Fibroblast of skin of right biceps (primary cell): ENCODE data around the gene SBF2.

ENCODE experiments used
- DNase-seq: peaks from one replicate; pipeline ENCODE4 v3.0.0-alpha.2; 2013

Gene SBF2

DNA sequence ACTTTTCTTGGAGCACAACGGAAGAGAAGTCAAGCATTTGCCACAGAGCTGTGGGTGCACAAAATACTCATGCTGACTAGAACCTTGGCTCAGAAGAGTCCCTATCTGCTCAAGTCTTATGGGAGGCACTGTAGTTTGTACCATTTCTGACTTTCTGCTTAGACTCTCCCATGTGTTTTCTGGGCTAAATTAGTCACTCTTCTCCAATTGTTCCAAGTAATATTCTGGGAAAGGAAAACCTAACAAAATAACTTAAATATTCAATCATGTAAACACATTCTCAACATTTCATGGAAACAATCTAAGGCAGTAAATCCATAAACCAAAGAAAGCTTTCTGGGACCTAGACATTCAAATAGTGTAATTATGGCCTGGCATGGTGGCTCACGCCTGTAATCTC is 409.4 kb downstream of the SBF2 start:
- no peak for DNase-seq

DNA sequence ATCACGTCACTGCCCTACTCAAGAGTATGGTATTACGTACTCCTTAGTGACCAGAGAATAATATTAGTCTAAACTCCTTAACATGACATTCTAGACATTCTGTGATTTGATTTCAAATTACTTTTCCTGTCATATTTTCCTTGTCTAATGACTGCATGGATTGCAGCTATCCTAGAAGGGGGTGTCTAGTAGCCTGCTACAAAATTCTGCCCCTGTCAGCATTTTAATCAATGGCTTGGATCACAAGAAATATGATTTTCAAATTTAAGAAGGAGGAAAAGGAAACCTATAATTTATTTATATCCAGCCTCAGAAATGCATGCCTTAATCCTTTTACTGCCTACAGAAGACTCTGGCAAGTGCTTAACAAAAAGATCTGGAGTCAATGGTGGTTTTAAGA is 413.4 kb downstream of the SBF2 start:
- DNase-seq = no peak

- no peak for DNase-seq
Observed at GRCh38 chr11:9878936-9879335, 415.1 kb downstream of the SBF2 start.

GRCh38 chr11:9876331-9876730 is 417.7 kb downstream of the SBF2 start:
- DNase-seq = no peak

DNA sequence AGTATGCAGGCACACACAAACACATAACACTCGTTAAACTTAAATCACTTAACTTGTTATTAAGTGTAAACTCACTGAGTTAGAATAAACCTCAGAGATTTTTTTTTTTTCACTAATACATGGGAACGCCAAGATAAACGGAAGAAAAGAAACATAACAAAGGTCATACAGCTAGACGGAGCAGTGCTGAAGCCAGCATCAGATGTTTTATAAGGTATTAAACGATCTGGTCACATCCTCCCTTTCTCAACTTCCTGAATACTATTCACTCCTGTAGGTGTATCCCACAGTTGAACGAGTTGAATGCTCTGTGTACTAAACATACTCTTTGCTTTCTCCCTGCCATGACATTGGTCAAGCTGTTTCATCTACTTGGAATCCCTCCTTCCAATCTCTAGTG is 418.2 kb downstream of the SBF2 start:
- no peak for DNase-seq

DNA sequence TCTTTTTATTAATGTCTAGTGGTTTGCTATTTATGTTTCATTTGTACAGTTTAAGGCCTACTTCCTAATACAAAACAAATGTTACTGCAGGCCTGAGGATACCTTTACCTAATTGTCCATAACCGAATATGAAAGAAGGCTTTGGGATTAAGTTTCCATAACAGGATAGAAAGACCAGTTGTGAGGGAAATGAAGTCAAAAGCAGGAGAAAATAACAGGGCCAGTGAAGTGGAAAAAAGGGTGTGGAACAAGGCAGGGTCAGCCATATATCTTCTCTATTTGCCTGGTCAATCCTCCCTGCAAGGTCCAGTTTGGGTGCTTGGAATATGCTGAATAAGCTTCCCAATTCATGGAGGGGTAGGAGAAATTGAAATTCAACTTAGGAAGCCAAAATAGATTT is 418.6 kb downstream of the SBF2 start:
- DNase-seq = no peak

DNA sequence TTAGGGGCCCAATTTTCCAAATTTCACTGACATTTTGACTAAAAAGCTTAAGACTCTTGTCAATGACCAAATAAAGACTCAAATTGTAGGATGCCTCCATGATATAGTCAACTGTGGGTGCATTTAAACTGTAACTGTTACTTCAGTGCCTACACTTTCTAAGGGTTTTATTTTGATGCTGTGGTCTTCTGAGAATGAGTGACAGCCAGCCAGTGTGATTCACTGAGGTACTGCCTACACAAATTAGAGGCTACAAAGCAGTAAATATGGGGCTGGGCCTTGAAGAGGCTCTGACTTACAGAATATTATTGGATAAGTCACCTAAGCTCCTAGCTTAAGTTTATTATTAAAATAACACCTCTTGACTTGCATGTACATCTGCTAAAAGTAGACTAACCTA is 419.6 kb downstream of the SBF2 start:
- DNase-seq = no peak

- DNase-seq = no peak
Observed at GRCh38 chr11:9868641-9869040, 425.4 kb downstream of the SBF2 start.

- no peak for DNase-seq
Observed at GRCh38 chr11:9862981-9863380, 431.0 kb downstream of the SBF2 start.

GRCh38 chr11:9861860-9862725 is 431.9 kb downstream of the SBF2 start:
- DNase-seq = peak; percentile 82

DNA sequence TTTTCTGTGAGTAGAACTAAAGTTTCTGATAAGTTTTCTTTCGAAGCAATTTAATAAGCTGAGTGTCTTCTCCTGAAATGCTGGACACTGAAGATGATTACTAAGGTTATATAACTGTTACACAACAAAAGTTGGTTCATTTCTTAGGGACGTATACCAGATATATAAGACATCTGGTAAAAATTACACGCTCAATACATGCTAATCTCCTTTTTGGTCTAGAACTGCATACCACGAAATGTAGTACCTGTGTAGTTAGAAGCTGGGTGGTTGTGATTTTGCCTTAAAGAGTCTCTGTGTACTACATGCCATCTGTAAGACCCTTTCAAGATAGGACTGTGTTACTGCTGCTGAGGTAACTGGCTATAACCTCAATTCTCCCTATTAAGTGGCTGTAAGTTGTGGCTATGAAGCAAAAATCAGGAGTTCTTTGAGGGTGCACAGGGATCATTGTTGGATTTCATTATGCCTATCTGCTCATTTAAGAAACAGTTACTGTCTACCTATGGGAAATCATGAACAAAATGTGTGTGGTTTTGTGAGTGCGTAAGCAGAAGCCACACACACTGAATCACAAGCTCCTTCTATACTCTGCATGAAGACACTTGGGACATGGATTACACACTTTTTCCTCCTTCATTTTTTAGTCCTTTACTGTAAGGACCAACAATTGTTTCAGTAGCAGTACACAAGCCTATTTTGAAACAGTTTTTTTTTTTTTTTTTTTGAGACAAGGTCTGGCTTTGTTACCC is 434.3 kb downstream of the SBF2 start:
- peak; percentile 87 for DNase-seq

DNA sequence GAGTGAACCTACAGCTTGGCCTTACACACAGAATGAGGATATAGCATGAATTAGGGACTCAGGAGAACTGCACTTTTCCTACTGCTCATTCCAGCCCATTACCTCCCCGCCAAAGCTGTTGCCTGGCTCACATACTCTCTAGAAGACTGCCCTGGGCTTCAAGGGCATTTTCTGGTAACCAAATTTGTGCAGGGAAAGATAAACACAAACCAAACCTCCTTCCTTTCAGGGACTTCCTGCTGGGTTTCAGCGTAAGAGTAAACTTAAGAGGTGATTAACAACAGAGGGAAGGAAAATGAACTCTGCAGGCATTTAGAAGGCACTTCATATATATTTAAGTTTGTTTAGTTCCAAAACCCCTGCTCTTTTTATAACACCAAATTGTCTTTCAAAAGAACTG is 435.2 kb downstream of the SBF2 start:
- peak; percentile 47 for DNase-seq

DNA sequence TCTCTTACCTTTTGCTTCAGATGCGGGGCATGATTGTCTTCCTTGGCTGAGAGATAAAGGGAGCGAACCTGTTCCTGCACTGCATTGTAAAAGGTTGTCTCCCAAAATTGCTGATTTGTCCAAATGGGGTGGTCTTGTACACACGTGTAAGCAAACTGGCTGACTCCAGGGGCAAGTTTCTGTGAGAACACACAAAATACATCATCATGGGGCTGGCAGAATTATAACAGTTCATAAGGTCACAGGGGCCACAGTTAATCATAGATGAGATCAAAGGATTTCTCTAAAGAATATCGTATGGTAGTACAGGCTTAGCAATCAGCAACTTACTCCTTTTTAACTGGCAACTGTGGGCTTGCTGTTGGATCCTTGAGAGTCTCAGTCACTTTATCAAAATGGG is 435.8 kb downstream of the SBF2 start:
- no peak for DNase-seq

GRCh38 chr11:9855579-9856287 is 438.3 kb downstream of the SBF2 start:
- DNase-seq = peak; percentile 82

DNA sequence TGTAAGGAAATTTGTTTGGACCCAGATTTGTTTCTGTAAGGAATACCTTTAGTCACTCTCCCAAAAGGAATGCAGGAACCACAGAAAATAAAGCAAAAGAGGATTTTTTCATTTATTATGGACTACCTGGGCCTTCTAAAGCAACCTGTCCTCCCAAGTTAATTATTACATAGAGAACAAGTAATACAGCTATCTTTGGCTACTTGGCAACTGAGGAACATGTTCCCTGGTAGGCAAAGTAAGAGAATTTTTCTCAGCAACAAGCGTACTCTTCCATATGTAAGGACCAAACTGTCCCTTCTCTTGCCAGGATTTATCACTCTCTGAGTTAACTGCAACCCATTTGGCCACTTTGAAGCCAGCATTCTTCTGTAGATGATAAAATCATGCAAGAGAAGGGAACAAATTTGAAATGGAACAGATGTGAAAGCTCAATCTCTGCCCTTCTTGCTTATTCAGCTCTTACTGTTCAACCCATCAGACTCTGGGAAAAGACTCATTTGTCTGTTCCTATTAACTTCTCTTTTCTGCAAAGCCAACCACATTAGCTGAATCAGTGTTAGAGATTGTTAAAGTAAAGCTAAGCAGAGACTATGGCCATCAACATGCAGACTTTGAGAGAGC is 440.0 kb downstream of the SBF2 start:
- no peak for DNase-seq

DNA sequence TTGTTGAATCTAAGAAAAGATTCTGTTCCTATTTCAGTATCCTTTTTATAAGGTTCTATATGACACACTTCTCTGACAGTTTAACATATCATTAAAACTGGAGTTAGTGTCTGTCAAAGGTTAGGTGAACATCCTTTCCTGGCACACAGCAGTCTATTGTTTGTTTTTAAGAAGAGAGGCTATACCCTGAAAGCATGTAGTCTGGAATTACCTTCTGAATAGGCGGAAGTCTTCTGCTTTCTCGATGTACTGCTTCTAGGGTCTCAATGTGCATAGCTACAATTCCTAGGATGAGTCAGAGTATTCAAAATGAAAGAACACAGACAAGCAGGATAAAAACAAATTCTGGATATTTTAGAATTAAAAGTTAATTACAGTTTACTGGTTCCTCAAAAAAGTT is 441.6 kb downstream of the SBF2 start:
- peak; percentile 40 for DNase-seq

DNA sequence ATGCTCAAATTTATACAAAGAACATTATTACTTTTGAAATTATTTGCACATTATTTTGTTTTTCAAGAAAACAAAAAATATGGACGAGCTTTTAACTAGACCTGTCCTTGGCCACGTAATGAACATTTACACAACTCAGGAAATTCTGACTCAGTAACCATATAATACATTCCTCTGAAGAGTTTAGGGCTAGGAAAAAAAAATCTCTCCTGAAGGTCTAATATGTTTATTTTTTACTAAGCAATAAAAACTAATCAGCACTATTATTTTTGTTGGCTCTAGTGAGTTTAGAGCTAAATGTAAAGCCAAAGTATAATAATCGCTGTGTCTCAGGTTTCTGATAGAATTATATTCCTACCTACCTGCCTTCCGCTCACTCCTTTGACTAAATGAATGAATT is 442.7 kb downstream of the SBF2 start:
- peak; percentile 64 for DNase-seq

DNA sequence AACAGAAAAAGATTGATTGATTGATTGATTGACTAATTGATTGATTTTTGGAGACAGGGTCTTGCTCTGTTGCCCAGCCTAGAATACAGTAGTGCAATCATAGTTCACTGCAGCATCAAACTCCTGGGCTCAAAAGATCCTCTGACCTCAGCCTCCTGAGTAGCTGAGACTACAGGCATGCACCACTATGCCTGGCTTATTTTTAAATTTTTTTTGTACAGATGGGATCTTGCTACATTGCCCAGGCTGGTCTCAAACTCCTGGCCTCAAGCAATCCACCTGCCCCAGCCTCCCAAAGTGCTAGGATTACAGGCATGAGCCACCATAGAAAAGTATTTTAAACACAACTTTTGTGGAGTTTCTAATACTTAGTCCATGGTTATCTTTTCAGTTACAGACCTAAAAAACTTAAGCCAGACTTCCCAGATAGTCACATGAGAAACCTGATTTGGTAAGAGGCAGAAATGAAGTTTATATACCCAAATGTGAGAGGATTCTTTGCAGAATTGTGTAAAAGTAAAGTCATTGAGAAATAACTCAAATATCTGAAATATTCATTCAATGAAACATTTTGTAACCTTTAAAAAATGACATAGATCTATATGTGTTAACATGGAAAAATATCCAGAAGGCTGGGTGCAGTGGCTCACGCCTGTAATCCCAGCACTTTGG is 443.7 kb downstream of the SBF2 start:
- peak; percentile 47 for DNase-seq

DNA sequence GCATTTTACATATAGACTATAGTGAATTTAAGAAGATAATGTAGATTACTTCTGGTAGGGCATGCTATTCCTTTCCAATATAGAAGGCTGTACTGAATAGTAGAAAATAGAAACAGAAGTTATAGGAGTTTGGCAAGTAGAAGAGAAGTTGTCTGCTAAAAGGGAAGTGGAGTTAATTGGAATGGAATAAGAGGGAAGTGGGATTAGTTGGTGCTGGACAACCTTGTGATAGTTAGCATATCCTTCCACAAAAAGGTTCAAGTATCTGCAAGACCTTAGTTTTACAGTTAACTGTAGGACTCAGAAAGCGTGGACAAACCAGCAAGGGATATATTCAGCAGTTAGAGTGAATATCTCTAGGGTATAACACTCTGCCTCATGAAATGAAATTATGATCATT is 444.6 kb downstream of the SBF2 start:
- DNase-seq = no peak

- DNase-seq = peak; percentile 63
Observed at GRCh38 chr11:9847636-9848035, 446.4 kb downstream of the SBF2 start.

DNA sequence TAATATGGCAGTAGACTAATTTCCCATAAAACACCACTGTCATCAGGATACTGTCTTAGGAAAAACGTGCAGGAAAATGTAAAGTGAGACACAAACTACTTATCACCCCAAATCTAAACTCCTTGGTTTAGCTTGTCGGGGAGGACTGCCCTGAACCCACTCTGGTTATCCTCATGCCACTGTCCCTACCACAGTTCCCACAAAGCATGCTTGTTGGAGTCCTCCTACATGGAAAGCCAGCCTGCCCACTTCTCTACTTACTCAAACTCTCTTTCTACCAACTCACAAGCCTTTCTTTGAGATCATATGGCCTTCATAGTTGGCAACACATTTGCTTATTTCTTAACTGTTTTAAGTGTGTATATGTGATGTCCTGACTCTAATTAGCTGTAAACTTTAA is 451.1 kb downstream of the SBF2 start:
- no peak for DNase-seq

- DNase-seq = no peak
Observed at GRCh38 chr11:9840460-9841004, 453.5 kb downstream of the SBF2 start.
